SU-DHL-6 (cell line): ENCODE data around the gene RASSF5.

ENCODE experiments used
- EZH2phosphoT487 ChIP-seq: fragments of 200-600 bp; sonication (generic), shearing (Covaris generic); conservative IDR thresholded peaks from 2 replicates; pipeline ENCODE4 v1.6.1; 2018; ENCODE audit warnings: mild to moderate bottlenecking, antibody characterized with exemption, low read length, moderate library complexity, mixed read lengths
- TF ChIP-seq, protein P1 (sequence below): fragments of 200-600 bp; sonication (generic); IDR thresholded peaks from one replicate; pipeline ENCODE4 v1.5.1; 2017; ENCODE audit warnings: antibody characterized with exemption, mild to moderate bottlenecking, low read length, moderate library complexity; ENCODE audit not compliant: insufficient read depth, poor library complexity, severe bottlenecking

DNA sequence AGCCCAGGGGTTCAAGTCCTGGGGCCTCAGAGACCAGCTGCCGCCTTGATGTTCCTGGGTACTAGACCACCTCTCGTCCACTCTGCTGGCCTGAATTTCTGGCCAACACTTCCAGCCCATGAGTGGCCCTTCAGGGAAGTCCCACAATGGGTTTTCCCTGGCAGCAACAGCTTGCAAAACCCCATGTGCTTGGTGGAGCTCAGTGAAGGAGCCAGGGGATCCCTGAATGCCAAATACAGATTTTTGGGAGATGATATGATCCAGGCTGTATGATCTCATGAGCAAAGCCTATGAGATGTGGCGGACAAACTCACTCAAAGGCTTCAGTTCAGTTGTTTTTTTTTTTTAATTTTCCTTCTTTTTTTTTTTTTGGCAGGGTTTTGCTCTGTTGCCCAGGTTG lies 9.6 kb upstream of the RASSF5 start:
- TF ChIP-seq, protein P1, sequence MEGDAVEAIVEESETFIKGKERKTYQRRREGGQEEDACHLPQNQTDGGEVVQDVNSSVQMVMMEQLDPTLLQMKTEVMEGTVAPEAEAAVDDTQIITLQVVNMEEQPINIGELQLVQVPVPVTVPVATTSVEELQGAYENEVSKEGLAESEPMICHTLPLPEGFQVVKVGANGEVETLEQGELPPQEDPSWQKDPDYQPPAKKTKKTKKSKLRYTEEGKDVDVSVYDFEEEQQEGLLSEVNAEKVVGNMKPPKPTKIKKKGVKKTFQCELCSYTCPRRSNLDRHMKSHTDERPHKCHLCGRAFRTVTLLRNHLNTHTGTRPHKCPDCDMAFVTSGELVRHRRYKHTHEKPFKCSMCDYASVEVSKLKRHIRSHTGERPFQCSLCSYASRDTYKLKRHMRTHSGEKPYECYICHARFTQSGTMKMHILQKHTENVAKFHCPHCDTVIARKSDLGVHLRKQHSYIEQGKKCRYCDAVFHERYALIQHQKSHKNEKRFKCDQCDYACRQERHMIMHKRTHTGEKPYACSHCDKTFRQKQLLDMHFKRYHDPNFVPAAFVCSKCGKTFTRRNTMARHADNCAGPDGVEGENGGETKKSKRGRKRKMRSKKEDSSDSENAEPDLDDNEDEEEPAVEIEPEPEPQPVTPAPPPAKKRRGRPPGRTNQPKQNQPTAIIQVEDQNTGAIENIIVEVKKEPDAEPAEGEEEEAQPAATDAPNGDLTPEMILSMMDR: no peak
- no peak for TF ChIP-seq EZH2phosphoT487
